ENCODE measurements around the gene TC2N.
"Not testable (repeated sequence)": the region's sequence is repeated elsewhere in the genome, so short reads cannot be mapped to it uniquely, and the experiment has no call there.

Gene TC2N

DNA sequence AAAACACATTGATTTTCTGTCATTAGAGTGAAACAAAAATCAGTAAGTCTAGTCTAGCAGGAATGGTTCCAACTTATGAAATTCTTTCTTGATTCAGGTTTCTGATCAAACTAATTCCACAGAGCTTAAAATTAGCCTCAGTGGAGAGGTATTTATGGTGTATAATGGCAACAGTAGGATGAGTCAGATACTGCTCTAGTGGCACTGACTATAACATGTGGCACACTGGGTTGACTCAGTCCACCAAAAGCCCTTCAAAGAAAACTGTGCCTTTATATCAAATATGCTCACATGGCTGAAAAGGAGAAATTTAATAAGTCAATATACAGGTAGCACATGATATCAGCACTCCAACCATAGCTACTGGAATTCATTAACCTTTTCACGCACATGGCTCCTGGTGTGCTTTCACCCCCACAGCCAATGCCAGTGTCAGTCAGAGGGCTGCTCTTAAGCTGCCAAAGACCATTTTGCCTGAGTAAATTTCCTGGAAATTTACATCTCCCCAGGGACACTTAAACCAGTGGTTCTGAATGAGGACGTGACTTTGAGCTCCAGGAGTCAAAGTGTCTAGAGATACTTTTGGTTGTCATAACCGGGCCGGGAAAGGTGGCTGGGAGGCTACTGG is 113.7 kb downstream of the TC2N start:
- no peak for DNase-seq (ENCODE audit: low read depth)

DNA sequence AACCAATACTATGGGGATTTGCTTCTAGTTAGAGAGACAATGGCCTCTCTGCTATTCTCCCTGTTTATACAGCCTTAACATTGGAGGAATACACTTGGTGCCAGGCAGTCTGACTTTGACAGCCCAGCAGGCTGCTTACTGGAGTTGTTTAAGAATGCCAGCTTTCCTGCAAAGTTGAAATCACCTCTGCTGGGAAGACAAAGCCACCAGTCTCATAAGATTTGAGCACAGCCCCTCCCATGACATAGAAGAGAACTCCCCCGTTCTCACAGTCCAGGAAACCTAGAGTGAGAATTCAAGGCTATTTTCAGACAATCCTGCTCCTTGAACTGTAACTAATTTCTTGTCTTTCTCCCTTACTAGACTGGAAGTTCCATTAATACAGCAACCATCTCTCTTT is 114.4 kb downstream of the TC2N start:
- no peak for DNase-seq (ENCODE audit: low read depth)

DNA sequence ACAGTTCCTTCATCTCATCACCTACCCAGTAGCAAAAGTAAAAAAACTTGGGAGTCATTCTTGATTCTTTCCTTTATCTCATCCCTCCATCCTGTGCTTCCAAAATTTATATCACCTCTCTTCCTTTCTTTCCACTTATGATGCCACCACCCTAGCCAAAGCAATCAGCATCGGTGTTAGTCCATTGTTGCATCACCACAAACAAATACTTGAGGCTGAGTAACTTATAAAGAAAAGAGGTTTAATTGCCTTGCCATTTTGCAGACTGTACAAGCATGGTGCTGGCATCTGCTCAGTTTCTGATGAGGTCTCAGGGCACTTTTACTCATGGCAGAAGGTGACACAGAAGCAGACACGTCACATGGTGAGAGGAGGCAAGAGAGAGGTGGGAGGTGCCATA is 115.6 kb downstream of the TC2N start:
- DNase-seq (ENCODE audit: low read depth): no peak

DNA sequence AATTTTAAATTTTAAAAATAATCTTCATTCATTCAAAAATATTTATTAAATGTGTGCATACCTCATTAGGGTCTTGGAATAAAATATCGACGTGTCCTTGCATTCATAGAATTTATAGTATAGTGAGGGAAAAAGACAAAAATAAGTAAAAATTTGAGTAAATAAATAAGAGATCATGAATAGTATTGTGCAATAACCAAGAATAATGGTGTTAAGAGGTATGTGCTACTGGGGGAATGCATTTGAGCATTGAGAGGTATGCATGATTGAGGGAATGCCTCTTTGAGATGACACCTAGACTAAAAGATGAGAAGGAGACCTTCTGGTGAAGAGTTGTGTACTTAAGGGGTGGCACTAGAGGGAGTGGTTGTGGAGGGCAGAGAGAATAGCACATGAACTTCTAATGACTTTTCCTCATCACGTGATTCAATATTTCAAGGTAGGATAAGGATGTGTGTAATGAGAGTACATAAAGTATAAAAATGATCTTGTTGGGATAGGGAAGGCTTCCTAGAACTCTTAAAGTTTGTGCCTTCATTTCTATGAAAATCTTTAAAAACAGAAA is 116.6 kb downstream of the TC2N start:
- DNase-seq (ENCODE audit: low read depth): no peak

DNA sequence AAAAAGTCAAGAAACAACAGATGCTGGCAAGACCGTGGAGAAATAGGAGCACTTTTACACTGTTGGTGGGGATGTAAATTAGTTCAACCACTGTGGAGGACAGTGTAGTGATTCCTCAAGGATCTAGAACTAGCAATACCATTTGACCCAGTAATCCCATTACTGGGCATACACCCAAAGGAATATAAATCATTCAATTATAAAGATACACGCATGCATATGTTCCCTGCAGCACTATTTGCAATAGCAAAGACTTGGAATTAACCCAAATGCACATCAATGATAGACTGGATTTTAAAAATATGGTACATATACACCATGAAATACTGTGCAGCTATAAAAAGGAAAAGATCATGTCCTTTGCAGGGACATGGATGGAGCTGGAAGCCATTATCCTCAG is 117.5 kb downstream of the TC2N start:
- no peak for DNase-seq (ENCODE audit: low read depth)

DNA sequence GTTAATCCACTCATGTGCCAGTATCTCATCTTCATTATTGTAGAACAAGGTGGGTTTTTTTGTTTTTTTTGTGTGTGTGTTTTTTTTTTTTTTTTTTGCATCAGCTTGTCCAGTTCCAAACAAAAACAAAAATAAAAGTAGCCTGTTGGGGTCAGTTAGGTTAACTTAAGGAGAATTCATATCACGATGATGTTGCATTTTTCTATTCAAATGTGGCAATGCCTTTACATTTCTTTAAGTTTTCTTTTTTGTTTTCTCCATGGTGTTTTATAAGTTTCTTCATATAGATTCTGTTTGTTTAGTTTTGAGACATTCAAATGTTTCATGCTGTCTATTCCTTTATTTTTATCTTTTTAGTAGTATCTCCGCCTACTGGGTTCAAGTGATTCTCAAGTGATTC is 119.3 kb downstream of the TC2N start:
- no peak for DNase-seq (ENCODE audit: low read depth)

DNA sequence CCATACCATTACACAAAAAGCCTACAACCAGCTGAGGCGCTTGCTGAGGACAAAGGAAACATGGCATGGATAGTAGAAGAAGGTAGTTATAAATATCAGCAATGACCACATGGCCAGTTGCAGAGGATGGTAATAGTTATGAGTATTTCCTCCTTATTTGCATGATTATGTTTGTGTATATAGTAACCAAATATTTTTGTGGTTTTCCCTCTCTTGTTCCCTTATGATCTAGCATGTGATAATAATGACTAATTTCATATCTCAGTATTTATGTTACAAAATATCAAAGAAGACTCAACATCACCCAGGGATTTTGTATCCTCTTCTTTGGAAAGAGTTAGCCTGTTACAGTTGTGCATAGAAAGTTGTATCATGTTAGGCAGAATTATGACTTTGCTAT is 122.0 kb downstream of the TC2N start:
- DNase-seq (ENCODE audit: low read depth): peak; percentile 4

DNA sequence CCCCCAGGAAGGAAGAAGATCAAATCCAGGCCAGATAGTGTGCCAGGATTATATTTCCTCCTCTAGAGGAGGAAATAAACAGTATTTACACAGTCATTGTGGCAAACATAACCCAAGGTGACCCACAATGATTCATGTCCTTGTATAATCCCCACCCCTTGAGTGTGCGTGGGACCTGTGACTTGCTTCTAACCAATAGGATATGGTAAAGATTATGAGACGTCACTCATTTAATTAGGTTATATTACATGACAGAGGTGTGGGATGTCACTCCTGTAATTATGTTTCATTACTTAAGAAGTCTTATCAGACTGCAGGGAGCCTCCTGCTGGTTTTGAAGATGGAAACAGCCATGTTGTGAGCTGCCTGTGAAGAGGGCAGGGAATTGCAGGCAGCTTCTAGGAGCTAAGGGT is 123.3 kb downstream of the TC2N start:
- peak; percentile 10 for DNase-seq (ENCODE audit: low read depth)

DNA sequence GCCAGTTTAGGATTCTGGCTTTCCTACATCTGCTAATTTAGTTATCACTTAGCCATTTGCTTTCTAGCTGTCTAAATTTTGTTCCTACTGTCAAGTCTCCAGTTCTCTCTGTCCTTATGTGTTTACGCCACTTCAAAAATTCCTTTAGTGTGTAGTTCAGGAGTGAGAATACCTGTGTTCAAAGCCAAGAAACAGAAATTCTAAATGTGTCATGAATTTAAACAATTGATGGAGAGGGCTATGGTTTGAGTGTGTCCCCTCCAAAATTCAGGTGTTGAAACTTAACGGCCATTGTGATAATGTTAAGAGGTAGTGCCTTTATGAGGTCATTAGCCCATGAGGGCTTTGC is 124.1 kb downstream of the TC2N start:
- DNase-seq (ENCODE audit: low read depth): no peak

DNA sequence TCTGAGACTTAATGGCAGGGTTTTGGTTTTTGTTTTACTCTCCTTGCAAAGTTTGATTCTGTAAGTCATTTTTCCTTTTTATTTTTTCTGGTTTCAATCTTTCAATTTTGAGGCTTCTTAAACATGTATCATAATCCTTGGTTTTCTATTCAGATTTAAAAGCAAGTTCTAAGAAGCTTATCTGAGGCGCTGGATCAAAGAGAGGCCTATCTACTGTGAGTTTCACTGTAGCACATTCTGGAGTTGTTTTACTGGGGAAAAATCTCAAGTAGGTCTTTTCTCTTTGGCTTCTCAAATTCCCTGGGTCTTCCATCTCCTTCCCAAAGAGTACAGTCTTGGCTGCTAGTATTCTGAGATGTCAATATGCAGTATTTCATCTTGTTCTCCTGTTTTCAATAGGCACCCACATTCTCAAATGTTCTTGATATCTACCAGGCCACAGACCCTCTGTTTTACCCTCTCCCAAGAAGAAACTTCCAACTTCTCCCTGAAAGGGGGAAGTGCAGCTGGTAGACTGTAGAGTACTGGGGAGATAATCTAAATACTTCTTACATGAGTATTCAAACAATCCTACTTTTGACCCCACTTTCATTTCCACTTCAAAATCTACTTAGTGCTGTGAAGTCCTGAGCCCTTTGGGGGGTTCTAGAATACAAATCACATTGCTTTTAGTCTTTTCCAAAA is 124.6 kb downstream of the TC2N start:
- no peak for DNase-seq (ENCODE audit: low read depth)

DNA sequence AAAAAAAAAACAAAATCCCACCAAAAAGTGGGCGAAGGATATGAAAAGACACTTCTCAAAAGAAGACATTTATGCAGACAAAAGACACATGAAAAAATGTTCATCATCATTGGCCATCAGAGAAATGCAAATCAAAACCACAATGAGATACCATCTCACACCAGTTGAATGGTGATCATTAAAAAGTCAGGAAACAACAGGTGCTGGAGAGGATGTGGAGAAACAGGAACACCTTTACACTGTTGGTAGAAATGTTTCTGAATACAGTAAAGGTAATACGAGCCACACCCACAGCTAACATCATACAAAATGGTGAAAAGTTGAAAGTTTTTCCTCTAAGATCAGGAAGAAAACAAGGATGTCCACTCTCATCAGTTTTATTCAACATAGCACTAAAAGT is 127.5 kb downstream of the TC2N start:
- not testable (repeated sequence) for DNase-seq (ENCODE audit: low read depth)

DNA sequence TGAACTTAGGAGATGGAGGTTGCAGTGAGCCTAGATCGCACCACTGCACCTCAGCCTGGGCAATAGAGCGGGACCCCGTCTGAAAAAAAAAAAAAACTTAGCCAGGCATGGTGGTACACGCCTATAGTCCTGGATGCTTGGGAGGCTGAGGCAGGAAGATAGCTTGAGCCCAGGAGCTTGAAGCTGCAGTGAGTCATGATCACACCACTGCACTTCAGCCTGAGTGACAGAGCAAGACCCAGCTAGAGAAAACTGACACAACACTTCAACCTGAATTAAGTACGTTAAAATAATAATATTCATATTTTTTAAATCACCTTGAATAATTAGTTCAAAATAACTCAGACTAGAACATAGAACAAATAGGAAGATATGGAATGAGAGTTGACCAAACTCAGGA is 129.7 kb downstream of the TC2N start:
- DNase-seq (ENCODE audit: low read depth): no peak

DNA sequence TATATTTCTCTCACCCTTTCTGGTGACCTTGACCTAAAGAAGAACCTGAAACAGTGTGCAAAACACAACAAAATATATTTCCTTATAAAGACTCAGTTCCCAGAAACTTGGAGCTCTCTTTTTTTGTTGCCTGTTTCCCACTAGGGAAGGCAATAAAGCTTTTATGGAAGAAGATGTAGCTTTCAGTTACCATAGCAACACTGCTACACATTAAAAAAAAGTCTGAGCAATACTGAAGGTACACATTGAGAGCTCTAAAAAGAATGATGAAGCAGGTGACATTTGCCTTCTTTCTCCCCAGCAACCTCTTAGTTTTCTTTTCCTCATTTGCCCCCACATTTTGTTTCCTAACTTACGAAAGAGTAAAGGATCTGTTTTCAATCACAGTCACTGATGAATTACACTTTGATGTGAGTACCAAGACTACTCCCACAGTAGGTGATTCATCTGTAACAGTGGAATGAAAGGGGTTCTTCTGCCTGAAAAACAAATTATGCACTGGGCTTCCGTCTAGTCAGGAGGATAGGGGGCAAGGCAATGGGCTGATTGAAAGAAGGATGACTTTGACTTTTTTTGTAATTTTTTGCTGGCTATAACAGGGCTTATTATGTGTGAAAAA is 134.4 kb downstream of the TC2N start:
- DNase-seq (ENCODE audit: low read depth): no peak

DNA sequence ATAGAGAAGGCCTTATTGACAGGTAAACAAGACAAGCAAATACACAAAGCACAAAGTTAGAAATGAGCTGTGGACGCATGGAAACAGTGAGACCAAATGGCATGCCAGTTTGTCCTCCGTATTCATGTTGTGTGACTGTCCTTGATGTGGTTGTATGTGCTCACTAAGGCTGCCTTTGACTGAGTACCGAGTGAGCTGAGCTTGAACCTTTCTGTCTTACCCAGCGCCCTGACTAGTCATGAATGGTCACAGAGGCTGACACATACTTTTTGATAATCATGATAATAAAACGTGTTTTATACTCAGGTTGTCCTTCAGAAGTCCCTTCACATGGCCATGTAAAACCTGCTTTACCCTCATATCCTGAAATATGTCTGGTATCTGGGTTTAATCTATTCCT is 134.9 kb downstream of the TC2N start:
- no peak for DNase-seq (ENCODE audit: low read depth)

DNA sequence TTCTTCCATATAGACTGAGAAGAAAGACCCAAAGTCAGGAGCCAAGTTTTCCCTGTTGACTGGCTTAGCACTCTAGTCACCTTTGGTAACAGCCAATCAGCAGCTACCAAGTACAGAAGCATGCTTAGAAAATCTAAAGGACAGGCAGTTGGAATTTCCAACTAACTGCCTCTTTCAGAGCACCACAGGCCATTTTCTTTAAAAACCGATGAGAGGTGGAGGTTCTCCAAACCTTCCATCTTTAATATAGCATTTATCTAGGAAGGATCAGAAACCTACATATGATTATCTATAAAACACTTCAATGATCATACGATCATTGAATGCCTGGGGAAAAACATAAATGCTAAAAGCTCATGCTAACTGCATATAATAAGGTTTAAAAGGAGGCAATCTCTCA is 135.3 kb downstream of the TC2N start, which contains the start of gene CATSPERB:
CATSPERB (minus strand) TSS at position 101 of the 400 bp plus-strand sequence. CDS start 2,607 bp downstream, outside the sequence.
- DNase-seq (ENCODE audit: low read depth): no peak

DNA sequence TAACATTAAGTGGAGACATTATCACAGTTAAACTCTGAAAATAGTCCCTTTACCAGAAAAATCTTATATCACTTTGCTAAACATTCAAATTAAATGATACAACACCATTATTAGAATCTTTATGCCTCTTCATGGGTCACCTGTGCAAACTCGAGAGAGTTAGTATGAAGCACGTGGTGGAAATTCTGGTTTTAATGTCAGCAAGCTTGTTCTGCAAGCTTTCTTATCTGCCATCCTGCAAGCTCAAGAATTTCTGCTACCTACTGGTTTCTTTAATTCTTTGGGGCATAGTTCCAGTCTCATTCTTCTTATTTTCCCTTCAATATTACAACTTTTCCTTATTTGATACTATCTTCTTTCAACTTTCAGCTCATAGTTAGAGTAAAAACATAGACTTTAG is 136.3 kb downstream of the TC2N start:
- no peak for DNase-seq (ENCODE audit: low read depth)

DNA sequence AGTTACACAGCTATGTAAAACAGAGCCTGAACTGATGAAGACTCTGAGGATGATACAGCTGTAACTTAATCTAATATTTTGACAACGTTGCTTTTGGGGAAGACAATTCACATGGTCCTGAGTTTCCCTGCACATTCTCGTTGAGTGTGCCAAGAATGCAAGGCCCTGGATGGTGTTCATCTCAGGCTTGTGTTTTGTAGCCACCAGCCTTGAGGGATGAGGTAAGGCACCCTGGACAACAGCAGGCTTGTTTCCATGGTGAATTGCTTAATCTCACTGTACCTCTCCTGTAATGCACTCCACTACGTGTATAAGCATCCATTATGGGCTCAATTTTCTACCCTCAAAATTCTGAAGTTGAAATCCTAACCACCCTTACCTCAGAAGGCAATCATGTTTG is 137.6 kb downstream of the TC2N start:
- no peak for DNase-seq (ENCODE audit: low read depth)
